ENCODE measurements around the gene LEFTY1. TPM values are rescaled to one million over a fixed set of nuclear protein-coding genes. Genes with fewer than 3 reads are reported as not detected.

Gene LEFTY1
- polyA plus RNA-seq, 1 donor from 2014 or later: 4.1 TPM

DNA sequence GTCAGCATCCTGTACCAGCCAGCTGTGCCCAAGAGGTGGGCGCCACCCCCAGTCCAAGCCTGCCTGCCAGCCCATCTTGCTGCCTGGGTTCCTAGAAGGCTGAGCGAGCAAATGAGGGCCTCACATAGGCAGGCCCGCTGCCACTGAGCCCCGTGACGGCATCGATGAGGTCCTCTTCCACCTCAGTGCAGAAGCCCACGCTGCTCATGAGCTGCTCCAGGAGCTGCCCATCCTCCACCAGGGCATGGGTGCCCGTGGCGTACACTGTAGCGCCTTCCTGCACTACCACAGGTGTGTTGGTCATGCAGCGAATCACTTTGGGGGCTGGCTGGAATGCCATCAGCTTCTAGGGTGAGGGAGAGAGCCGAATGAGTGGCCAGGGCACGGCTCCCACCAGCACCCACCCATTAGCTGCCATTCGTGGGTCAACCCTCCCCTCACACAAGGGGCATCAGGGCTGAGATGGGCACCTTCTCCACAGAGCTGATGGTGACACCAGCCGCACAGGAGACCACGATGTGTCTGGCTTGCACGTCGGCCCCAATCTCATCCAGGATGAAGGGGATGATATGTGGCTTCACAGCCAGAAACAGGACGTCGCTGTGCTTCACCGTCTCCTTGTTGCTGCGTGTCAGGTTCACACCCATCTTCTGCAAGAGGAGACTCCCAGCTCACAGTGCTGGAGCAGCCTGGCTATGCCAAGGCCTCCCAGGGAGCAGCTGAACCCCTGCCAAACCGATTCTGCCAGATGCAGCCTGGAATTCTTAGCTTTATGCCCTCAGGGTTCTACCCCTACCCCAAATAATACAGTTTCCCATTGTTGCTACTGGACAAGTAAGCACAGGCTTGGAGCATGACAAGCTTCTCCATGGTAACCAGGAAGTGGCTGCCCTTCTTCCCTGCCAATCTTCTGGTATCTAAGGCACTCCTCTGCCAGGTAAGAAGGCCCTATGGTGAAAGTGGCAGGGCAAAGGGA lies 33.1 kb upstream of the LEFTY1 start:
- no peaks in the 10 kb centered on the region for H3K27me3 ChIP-seq (ENCODE audit: insufficient read depth, low read depth, low read length)
- H3K27ac ChIP-seq (ENCODE audit: low read length): no peak overlapping the region
- H3K36me3 ChIP-seq (ENCODE audit: insufficient read depth, low read length): no peaks in the 10 kb centered on the region
- H2AFZ ChIP-seq (ENCODE audit: low read depth, low read length): no peak overlapping the region
- H3K9me2 ChIP-seq (ENCODE audit: insufficient read depth, low read length): no peaks in the 10 kb centered on the region
- H3K4me3 ChIP-seq (ENCODE audit: low read length): peak overlapping the region; percentile 87
- H4K20me1 ChIP-seq (ENCODE audit: insufficient read depth): no peaks in the 10 kb centered on the region
- no peak overlapping the region for H3K4me2 ChIP-seq (ENCODE audit: low read length)
- H3K9me3 ChIP-seq (ENCODE audit: low read length): no peaks in the 10 kb centered on the region
- H3F3A ChIP-seq (ENCODE audit: insufficient read depth, low read length, poor library complexity, severe bottlenecking): no peaks in the 10 kb centered on the region
- no peak overlapping the region for H3K9ac ChIP-seq (ENCODE audit: low read length)
- H3K79me2 ChIP-seq (replicated peaks; ENCODE audit: insufficient read depth, low read length): peaks cover 6% of the 10 kb centered on the region
- no peak for TF ChIP-seq SMC3 (conservative IDR thresholded peaks at IDR 0.05; ENCODE audit: poor library complexity)
- TF ChIP-seq RAD21 (conservative IDR thresholded peaks at IDR 0.05): no peak
- no peak for TF ChIP-seq EZH2 (IDR thresholded peaks at IDR 0.05; ENCODE audit: borderline replicate concordance, insufficient read depth, low read length, poor library complexity, severe bottlenecking)
- TF ChIP-seq, protein P1, sequence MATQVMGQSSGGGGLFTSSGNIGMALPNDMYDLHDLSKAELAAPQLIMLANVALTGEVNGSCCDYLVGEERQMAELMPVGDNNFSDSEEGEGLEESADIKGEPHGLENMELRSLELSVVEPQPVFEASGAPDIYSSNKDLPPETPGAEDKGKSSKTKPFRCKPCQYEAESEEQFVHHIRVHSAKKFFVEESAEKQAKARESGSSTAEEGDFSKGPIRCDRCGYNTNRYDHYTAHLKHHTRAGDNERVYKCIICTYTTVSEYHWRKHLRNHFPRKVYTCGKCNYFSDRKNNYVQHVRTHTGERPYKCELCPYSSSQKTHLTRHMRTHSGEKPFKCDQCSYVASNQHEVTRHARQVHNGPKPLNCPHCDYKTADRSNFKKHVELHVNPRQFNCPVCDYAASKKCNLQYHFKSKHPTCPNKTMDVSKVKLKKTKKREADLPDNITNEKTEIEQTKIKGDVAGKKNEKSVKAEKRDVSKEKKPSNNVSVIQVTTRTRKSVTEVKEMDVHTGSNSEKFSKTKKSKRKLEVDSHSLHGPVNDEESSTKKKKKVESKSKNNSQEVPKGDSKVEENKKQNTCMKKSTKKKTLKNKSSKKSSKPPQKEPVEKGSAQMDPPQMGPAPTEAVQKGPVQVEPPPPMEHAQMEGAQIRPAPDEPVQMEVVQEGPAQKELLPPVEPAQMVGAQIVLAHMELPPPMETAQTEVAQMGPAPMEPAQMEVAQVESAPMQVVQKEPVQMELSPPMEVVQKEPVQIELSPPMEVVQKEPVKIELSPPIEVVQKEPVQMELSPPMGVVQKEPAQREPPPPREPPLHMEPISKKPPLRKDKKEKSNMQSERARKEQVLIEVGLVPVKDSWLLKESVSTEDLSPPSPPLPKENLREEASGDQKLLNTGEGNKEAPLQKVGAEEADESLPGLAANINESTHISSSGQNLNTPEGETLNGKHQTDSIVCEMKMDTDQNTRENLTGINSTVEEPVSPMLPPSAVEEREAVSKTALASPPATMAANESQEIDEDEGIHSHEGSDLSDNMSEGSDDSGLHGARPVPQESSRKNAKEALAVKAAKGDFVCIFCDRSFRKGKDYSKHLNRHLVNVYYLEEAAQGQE (IDR thresholded peaks at IDR 0.05; ENCODE audit: borderline replicate concordance): no peak
- TF ChIP-seq EP300 (conservative IDR thresholded peaks at IDR 0.05; ENCODE audit: poor library complexity, severe bottlenecking): no peak
- TF ChIP-seq, protein P2, sequence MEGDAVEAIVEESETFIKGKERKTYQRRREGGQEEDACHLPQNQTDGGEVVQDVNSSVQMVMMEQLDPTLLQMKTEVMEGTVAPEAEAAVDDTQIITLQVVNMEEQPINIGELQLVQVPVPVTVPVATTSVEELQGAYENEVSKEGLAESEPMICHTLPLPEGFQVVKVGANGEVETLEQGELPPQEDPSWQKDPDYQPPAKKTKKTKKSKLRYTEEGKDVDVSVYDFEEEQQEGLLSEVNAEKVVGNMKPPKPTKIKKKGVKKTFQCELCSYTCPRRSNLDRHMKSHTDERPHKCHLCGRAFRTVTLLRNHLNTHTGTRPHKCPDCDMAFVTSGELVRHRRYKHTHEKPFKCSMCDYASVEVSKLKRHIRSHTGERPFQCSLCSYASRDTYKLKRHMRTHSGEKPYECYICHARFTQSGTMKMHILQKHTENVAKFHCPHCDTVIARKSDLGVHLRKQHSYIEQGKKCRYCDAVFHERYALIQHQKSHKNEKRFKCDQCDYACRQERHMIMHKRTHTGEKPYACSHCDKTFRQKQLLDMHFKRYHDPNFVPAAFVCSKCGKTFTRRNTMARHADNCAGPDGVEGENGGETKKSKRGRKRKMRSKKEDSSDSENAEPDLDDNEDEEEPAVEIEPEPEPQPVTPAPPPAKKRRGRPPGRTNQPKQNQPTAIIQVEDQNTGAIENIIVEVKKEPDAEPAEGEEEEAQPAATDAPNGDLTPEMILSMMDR (IDR thresholded peaks at IDR 0.05; ENCODE audit: poor library complexity, severe bottlenecking): no peak

DNA sequence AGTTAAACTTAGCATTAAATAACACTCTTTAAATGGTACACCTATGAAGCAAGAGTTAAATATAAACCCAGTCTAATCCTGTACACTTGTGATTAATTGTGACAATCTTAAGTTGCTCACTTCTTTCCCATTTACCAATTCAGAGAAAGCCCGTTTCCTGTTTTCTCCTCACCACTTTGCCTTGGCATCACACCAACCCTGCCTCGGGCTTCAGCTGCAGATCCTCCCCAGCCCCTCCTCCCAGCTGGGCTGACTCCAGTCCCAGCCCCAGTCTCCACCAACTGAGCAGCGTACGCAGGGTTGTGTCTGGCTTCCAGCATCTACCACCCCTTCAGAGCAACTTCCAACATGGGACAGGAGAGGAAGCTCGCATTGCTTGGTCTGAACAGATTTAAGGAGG lies 31.0 kb upstream of the LEFTY1 start:
- Histone ChIP-seq H3K9me2 (ENCODE audit: insufficient read depth, low read length) (no peaks in the 10 kb centered on the region), H3K4me3 (ENCODE audit: low read length) (no peak overlapping the region), H3K36me3 (ENCODE audit: insufficient read depth, low read length) (no peaks in the 10 kb centered on the region), H2AFZ (ENCODE audit: low read depth, low read length) (no peak overlapping the region), H3K27ac (ENCODE audit: low read length) (no peak overlapping the region), H3K9me3 (ENCODE audit: low read length) (no peaks in the 10 kb centered on the region), H3K4me2 (ENCODE audit: low read length) (no peak overlapping the region), H3K79me2 (replicated peaks; ENCODE audit: insufficient read depth, low read length) (peaks cover 6% of the 10 kb centered on the region), H4K20me1 (ENCODE audit: insufficient read depth) (no peaks in the 10 kb centered on the region), H3F3A (ENCODE audit: insufficient read depth, low read length, poor library complexity, severe bottlenecking) (no peaks in the 10 kb centered on the region), H3K27me3 (ENCODE audit: insufficient read depth, low read depth, low read length) (no peaks in the 10 kb centered on the region), H3K9ac (ENCODE audit: low read length) (no peak overlapping the region)
- TF ChIP-seq EZH2 (IDR thresholded peaks at IDR 0.05; ENCODE audit: borderline replicate concordance, insufficient read depth, low read length, poor library complexity, severe bottlenecking): no peak
- no peak for TF ChIP-seq MXI1 (conservative IDR thresholded peaks at IDR 0.05; ENCODE audit: poor library complexity, severe bottlenecking)
- TF ChIP-seq TAF1 (IDR thresholded peaks at IDR 0.05; ENCODE audit: low read depth): no peak
- TF ChIP-seq, protein P1 (IDR thresholded peaks at IDR 0.05; ENCODE audit: borderline replicate concordance): no peak
- no peak for TF ChIP-seq SMC3 (conservative IDR thresholded peaks at IDR 0.05; ENCODE audit: poor library complexity)
- TF ChIP-seq, protein P2 (IDR thresholded peaks at IDR 0.05; ENCODE audit: poor library complexity, severe bottlenecking): no peak
- TF ChIP-seq POLR2AphosphoS5 (IDR thresholded peaks at IDR 0.05): no peak
- TF ChIP-seq RAD21 (conservative IDR thresholded peaks at IDR 0.05): no peak
- TF ChIP-seq EP300 (conservative IDR thresholded peaks at IDR 0.05; ENCODE audit: poor library complexity, severe bottlenecking): no peak
